ENCODE measurements around the gene CRHBP. TPM values are rescaled to one million over a fixed set of nuclear protein-coding genes. Genes with fewer than 3 reads are reported as not detected.

CRHBP gene
- total and polyA plus RNA-seq, 2 experiments from 2014 or later = 0.37 to 5.0 TPM

DNA sequence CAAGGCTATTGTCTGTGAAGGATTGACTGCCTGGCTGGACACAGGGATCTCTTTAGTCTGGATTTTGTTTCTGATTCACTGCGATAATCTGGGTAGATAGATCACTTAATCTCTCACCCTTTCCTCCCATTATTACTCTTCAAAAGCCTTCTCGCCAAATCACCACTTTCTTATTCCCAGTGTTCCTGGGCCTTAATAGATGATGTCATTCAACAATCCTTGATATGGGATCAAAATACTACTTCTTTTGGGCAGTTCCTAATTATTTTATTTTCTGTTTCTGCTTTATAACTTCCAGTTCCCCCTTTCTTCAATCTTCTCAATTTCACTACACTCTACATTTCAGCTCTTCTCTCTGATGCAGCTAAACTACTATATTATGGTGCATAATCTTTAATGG is 6.8 kb upstream of the CRHBP start:
- Histone ChIP-seq H3K36me3 (replicated peaks; ENCODE audit: insufficient read depth, low read depth) (no peaks in the 10 kb centered on the region), H3K9me3 (ENCODE audit: low read depth) (no peaks in the 10 kb centered on the region), H3K79me2 (no peaks in the 10 kb centered on the region), H3K4me3 (no peak overlapping the region), H3K27me3 (no peaks in the 10 kb centered on the region), H4K20me1 (ENCODE audit: insufficient read depth, poor library complexity, severe bottlenecking) (no peaks in the 10 kb centered on the region), H3K4me2 (no peak overlapping the region), H3K27ac (no peak overlapping the region), H3K9me2 (replicated peaks; ENCODE audit: insufficient read depth) (no peaks in the 10 kb centered on the region), H2AFZ (no peak overlapping the region), H3K4me1 (ENCODE audit: insufficient read depth) (peaks cover 9% of the 10 kb centered on the region)
- 91% methylated on average over 2 of the region's 2 CpGs for WGBS (ENCODE audit: low lambda C conversion rate, missing lambda C conversion rate)
- DNase-seq (ENCODE audit: low spot score) = no peak
- TF ChIP-seq EZH2phosphoT487 (IDR thresholded peaks at IDR 0.05; ENCODE audit: low read depth, severe bottlenecking, unreplicated experiment) (no peak), EZH2 (IDR thresholded peaks at IDR 0.05; ENCODE audit: borderline replicate concordance) (no peak)
- TF ChIP-seq, protein P1, sequence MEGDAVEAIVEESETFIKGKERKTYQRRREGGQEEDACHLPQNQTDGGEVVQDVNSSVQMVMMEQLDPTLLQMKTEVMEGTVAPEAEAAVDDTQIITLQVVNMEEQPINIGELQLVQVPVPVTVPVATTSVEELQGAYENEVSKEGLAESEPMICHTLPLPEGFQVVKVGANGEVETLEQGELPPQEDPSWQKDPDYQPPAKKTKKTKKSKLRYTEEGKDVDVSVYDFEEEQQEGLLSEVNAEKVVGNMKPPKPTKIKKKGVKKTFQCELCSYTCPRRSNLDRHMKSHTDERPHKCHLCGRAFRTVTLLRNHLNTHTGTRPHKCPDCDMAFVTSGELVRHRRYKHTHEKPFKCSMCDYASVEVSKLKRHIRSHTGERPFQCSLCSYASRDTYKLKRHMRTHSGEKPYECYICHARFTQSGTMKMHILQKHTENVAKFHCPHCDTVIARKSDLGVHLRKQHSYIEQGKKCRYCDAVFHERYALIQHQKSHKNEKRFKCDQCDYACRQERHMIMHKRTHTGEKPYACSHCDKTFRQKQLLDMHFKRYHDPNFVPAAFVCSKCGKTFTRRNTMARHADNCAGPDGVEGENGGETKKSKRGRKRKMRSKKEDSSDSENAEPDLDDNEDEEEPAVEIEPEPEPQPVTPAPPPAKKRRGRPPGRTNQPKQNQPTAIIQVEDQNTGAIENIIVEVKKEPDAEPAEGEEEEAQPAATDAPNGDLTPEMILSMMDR (IDR thresholded peaks at IDR 0.05; ENCODE audit: poor library complexity) = no peak

DNA sequence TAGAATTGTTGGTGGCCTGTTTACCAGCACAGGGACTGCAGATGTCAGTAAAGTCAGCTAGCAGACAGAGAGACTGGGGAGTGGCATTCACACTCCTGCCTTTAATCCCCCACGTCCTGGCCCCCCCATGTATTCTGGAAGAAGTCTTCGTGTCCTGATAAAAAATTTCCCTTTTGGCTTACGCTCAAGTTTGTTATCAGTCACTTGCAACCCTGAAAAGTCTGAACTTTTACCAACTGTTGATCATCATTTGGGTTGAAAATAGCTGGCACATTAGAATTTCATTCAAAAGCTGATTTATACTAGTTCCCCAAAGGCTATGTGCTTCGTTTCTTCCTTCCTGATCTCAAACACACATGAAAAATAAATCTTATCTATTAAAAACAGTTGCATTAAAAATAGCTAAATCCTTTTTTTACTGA is 5.8 kb upstream of the CRHBP start:
- Histone ChIP-seq H3K4me2 (no peak overlapping the region), H3K79me2 (no peaks in the 10 kb centered on the region), H4K20me1 (ENCODE audit: insufficient read depth, poor library complexity, severe bottlenecking) (no peaks in the 10 kb centered on the region), H3K36me3 (replicated peaks; ENCODE audit: insufficient read depth, low read depth) (no peaks in the 10 kb centered on the region), H3K4me1 (ENCODE audit: insufficient read depth) (peaks cover 9% of the 10 kb centered on the region), H3K4me3 (no peak overlapping the region), H3K9me2 (replicated peaks; ENCODE audit: insufficient read depth) (no peaks in the 10 kb centered on the region), H3K27me3 (peaks cover 6% of the 10 kb centered on the region), H3K27ac (no peak overlapping the region), H3K9me3 (ENCODE audit: low read depth) (no peaks in the 10 kb centered on the region), H2AFZ (no peak overlapping the region)
- 49% methylated on average over 4 of the region's 4 CpGs for WGBS (ENCODE audit: low lambda C conversion rate, missing lambda C conversion rate)
- TF ChIP-seq EZH2phosphoT487 (IDR thresholded peaks at IDR 0.05; ENCODE audit: low read depth, severe bottlenecking, unreplicated experiment) (no peak), EZH2 (IDR thresholded peaks at IDR 0.05; ENCODE audit: borderline replicate concordance) (no peak)
- TF ChIP-seq, protein P1 (IDR thresholded peaks at IDR 0.05; ENCODE audit: poor library complexity) = no peak
- no peak for DNase-seq (ENCODE audit: low spot score)

DNA sequence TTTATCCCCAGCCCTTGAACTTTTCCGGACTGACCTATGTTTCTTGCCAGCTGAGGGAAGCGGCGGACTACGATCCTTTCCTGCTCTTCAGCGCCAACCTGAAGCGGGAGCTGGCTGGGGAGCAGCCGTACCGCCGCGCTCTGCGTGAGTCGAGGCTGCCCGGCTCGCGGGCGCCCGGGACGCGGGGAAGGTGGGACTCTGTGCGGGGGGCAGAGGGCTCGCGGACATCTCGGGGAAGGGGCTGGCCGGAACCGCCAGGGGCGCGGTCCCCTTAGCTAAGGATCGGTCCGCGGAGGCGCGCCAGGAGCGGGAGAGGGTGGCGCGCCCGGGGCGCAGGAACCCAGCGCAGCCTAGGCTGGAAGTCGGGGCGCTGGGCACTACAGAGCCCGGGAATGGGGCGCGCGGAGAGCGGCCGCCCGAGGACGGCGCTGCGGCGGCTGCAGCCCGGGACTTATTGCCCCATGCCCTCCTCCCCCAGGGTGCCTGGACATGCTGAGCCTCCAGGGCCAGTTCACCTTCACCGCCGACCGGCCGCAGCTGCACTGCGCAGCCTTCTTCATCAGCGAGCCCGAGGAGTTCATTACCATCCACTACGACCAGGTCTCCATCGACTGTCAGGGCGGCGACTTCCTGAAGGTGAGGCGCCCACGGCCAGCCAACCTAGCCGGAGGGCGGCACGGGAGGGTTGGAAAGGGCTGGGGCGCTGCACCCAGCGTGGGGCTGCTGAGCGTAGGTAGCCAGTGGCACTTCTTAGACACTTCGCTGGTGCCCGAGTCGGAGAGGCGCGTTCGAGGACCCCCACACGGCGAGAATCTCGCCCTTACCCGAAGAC is 922 bp downstream of the CRHBP start:
- peaks cover 45% of the 10 kb centered on the region for H3K27me3 ChIP-seq
- peak overlapping the region; percentile 42 for H3K4me3 ChIP-seq
- H3K9me2 ChIP-seq (replicated peaks; ENCODE audit: insufficient read depth) = no peaks in the 10 kb centered on the region
- TF ChIP-seq EZH2 (IDR thresholded peaks at IDR 0.05; ENCODE audit: borderline replicate concordance) (peak; percentile 43), EZH2phosphoT487 (IDR thresholded peaks at IDR 0.05; ENCODE audit: low read depth, severe bottlenecking, unreplicated experiment) (no peak)
- peak; percentile 22 for DNase-seq (ENCODE audit: low spot score)
- no peak overlapping the region for H3K27ac ChIP-seq
- H3K4me1 ChIP-seq (ENCODE audit: insufficient read depth) = peaks cover 7% of the 10 kb centered on the region
- no peaks in the 10 kb centered on the region for H3K79me2 ChIP-seq
- H3K36me3 ChIP-seq (replicated peaks; ENCODE audit: insufficient read depth, low read depth) = no peaks in the 10 kb centered on the region
- no peaks in the 10 kb centered on the region for H3K9me3 ChIP-seq (ENCODE audit: low read depth)
- H3K4me2 ChIP-seq = peak overlapping the region; percentile 98
- peak overlapping the region; percentile 71 for H2AFZ ChIP-seq
- H4K20me1 ChIP-seq (ENCODE audit: insufficient read depth, poor library complexity, severe bottlenecking) = no peaks in the 10 kb centered on the region
- 3% methylated on average over 61 of the region's 81 CpGs for WGBS (ENCODE audit: low lambda C conversion rate, missing lambda C conversion rate)

DNA sequence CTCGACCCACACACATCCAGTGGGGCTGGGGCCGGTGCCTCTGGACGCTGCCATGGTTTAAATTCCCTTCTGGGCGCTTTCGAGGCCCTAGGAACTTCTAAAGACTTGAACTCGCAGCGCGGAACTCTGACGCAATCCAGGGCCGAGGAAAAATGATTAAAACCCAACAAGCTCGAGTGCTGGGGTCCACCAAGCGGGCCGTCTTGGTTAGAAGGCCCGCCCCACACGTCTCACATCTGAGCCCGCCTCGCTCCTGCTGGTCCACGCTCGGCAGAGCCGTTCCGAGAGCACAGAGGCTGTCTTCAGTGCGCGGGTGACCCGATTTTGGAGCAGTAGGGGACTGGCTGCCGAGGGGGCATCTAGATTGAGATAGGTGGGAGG is 1.5 kb downstream of the CRHBP start:
- TF ChIP-seq, protein P1 (IDR thresholded peaks at IDR 0.05; ENCODE audit: poor library complexity) = no peak
- no peak for TF ChIP-seq EZH2 (IDR thresholded peaks at IDR 0.05; ENCODE audit: borderline replicate concordance)
- no peak for TF ChIP-seq EZH2phosphoT487 (IDR thresholded peaks at IDR 0.05; ENCODE audit: low read depth, severe bottlenecking, unreplicated experiment)
- Histone ChIP-seq H3K27me3 (peaks cover 45% of the 10 kb centered on the region), H3K36me3 (replicated peaks; ENCODE audit: insufficient read depth, low read depth) (no peaks in the 10 kb centered on the region), H4K20me1 (ENCODE audit: insufficient read depth, poor library complexity, severe bottlenecking) (no peaks in the 10 kb centered on the region), H3K9me3 (ENCODE audit: low read depth) (no peaks in the 10 kb centered on the region), H3K9me2 (replicated peaks; ENCODE audit: insufficient read depth) (no peaks in the 10 kb centered on the region), H3K4me2 (peak overlapping the region; percentile 98), H3K79me2 (no peaks in the 10 kb centered on the region), H2AFZ (peak overlapping the region; percentile 71), H3K27ac (no peak overlapping the region), H3K4me3 (peak overlapping the region; percentile 42), H3K4me1 (ENCODE audit: insufficient read depth) (peaks cover 7% of the 10 kb centered on the region)
- DNase-seq (ENCODE audit: low spot score) = no peak
- WGBS (ENCODE audit: low lambda C conversion rate, missing lambda C conversion rate) = 24% methylated on average over 25 of the region's 25 CpGs

Measured in hepatocyte (in vitro differentiated cells).